ENCODE measurements around the gene PIGL.

DNA sequence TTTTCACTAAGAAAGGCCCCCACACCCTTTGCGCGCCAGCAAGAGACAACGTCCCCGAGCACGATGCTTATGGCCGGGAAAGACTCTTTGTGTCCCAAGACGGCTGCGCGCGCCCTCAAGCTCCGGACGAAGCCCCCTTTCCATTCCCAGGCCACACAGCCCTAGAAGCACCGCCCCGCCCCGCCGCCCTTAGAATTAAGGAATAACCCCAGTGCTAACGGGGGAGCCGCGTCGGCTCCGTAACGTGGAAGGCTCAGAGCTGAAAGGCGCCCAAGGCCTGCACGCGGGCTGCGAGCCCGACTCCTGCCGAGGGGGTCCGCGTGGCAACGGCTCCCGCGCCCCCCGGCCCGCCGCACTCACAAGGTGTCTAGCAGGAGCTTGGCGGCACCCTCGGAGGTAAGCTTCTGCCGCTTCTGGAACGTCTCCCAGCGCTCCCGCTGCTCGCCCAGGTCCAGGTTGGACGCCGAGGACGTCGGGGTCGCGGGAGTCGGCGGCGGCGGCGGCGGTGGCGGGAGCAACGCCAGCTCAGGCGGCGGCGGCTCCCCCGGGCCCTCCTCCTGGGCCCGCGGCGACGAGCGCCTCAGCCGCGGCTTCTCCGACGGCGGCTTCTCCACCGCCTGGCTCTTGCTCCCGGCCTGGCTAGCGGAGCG lies 135.8 kb downstream of the PIGL start:
- TF ChIP-seq, protein P1, sequence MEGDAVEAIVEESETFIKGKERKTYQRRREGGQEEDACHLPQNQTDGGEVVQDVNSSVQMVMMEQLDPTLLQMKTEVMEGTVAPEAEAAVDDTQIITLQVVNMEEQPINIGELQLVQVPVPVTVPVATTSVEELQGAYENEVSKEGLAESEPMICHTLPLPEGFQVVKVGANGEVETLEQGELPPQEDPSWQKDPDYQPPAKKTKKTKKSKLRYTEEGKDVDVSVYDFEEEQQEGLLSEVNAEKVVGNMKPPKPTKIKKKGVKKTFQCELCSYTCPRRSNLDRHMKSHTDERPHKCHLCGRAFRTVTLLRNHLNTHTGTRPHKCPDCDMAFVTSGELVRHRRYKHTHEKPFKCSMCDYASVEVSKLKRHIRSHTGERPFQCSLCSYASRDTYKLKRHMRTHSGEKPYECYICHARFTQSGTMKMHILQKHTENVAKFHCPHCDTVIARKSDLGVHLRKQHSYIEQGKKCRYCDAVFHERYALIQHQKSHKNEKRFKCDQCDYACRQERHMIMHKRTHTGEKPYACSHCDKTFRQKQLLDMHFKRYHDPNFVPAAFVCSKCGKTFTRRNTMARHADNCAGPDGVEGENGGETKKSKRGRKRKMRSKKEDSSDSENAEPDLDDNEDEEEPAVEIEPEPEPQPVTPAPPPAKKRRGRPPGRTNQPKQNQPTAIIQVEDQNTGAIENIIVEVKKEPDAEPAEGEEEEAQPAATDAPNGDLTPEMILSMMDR (IDR thresholded peaks at IDR 0.05), result no peak
- no peak for TF ChIP-seq POLR2A (IDR thresholded peaks at IDR 0.05)

Data from body of pancreas (tissue), 4 donors.